Keratinocyte (primary cell): ENCODE data around the gene TRAP1.

Source experiments
- EZH2 ChIP-seq: IDR thresholded peaks from one replicate; pipeline ENCODE4 v1.6.1; 2012; ENCODE audit warnings: inconsistent platforms, mild to moderate bottlenecking, low read length, moderate library complexity
- TF ChIP-seq, protein P1 (sequence below), 3 experiments: IDR thresholded peaks in 1 of 3; conservative IDR thresholded peaks in 1 of 3; optimal IDR thresholded peaks in 1 of 3; 2 replicates in 2 of 3; 3 replicates in 1 of 3; pipeline versions ENCODE3 to v1.5.1; 2011; ENCODE audit warnings: low read length in 3 of 3, mild to moderate bottlenecking in 3 of 3, moderate library complexity in 2 of 3, control low read depth in 1 of 3, inconsistent platforms in 1 of 3; ENCODE audit not compliant: insufficient read depth in 2 of 3; ENCODE audit errors: extremely low read depth in 1 of 3

DNA sequence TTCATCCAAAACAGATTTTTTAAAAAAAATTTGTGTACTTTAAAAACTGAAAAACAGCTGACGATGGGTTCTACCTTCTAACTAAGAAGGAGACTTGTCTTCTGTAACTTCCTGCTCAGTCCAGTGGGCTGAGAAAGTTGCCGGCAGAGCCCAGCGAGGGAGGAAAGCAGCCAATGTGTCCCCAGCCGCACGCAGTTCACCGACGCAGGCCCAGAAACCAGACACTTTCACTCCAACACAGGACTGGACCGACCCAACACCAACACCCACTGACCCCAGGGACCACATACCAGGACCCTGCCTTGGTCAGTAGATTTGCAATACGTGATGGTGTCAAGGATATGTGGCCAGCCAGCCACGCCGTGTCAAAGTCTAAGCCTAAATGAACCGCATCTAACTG is 25.6 kb downstream of the TRAP1 start:
- TF ChIP-seq, protein P1, sequence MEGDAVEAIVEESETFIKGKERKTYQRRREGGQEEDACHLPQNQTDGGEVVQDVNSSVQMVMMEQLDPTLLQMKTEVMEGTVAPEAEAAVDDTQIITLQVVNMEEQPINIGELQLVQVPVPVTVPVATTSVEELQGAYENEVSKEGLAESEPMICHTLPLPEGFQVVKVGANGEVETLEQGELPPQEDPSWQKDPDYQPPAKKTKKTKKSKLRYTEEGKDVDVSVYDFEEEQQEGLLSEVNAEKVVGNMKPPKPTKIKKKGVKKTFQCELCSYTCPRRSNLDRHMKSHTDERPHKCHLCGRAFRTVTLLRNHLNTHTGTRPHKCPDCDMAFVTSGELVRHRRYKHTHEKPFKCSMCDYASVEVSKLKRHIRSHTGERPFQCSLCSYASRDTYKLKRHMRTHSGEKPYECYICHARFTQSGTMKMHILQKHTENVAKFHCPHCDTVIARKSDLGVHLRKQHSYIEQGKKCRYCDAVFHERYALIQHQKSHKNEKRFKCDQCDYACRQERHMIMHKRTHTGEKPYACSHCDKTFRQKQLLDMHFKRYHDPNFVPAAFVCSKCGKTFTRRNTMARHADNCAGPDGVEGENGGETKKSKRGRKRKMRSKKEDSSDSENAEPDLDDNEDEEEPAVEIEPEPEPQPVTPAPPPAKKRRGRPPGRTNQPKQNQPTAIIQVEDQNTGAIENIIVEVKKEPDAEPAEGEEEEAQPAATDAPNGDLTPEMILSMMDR (optimal IDR thresholded peaks at IDR 0.05 in 1 of 3, IDR thresholded peaks at IDR 0.05 in 1 of 3, conservative IDR thresholded peaks at IDR 0.05 in 1 of 3; ENCODE audit: extremely low read depth in 1 of 3, insufficient read depth in 2 of 3, low read length in 3 of 3), result no peak
- no peak for TF ChIP-seq EZH2
